Measurements from ENCODE around the gene CLCA4.
A peak's percentile ranks its signal among the peaks of the same experiment; 100 is the strongest.
"Not testable (repeated sequence)": the region's sequence is repeated elsewhere in the genome, so short reads cannot be mapped to it uniquely, and the experiment has no call there.

CLCA4 gene

GRCh38 chr1:86546787-86547221 is at the start of gene CLCA4:
TSS of gene CLCA4 (plus strand) at chr1:86547078. CDS start at chr1:86547120, 42 bp downstream.
- DNase-seq, result no peak

GRCh38 chr1:86498281-86498680 is 48.6 kb upstream of the CLCA4 start:
- no peak for DNase-seq

- no peak for DNase-seq
These were observed 46.8 kb upstream of the CLCA4 start for GRCh38 chr1:86499987-86500593.

GRCh38 chr1:86500714-86501113 is 46.2 kb upstream of the CLCA4 start:
- DNase-seq, result no peak

GRCh38 chr1:86502125-86502646 is 44.7 kb upstream of the CLCA4 start:
- DNase-seq, result not testable (repeated sequence)

GRCh38 chr1:86502721-86503405 is 44.0 kb upstream of the CLCA4 start:
- no peak for DNase-seq

- DNase-seq, result peak; percentile 25
These were observed 43.3 kb upstream of the CLCA4 start for GRCh38 chr1:86503406-86504136.

GRCh38 chr1:86504137-86504479 is 42.8 kb upstream of the CLCA4 start:
- no peak for DNase-seq

GRCh38 chr1:86504895-86505563 is 41.8 kb upstream of the CLCA4 start:
- no peak for DNase-seq

- DNase-seq, result no peak
These were observed 41.3 kb upstream of the CLCA4 start for GRCh38 chr1:86505564-86505902.

- no peak for DNase-seq
These were observed 38.8 kb upstream of the CLCA4 start for GRCh38 chr1:86507935-86508582.

GRCh38 chr1:86508583-86508969 is 38.3 kb upstream of the CLCA4 start:
- DNase-seq, result no peak

GRCh38 chr1:86515597-86515996 is 31.3 kb upstream of the CLCA4 start:
- no peak for DNase-seq

- no peak for DNase-seq
These were observed 30.5 kb upstream of the CLCA4 start for GRCh38 chr1:86516335-86516734.

GRCh38 chr1:86517336-86517735 is 29.5 kb upstream of the CLCA4 start:
- DNase-seq, result no peak

- no peak for DNase-seq
These were observed 25.9 kb upstream of the CLCA4 start for GRCh38 chr1:86520789-86521521.

GRCh38 chr1:86521522-86521891 is 25.4 kb upstream of the CLCA4 start:
- DNase-seq, result no peak

GRCh38 chr1:86522240-86522639 is 24.6 kb upstream of the CLCA4 start:
- DNase-seq, result no peak

GRCh38 chr1:86523670-86524354 is 23.1 kb upstream of the CLCA4 start:
- DNase-seq, result no peak

- no peak for DNase-seq
These were observed 19.6 kb upstream of the CLCA4 start for GRCh38 chr1:86527306-86527705.

GRCh38 chr1:86530211-86530845 is 16.6 kb upstream of the CLCA4 start:
- DNase-seq, result no peak
